ENCODE measurements around the gene HNMT. TPM values are rescaled to one million over a fixed set of nuclear protein-coding genes. Genes with fewer than 3 reads are reported as not detected.
A peak's percentile ranks its signal among the peaks of the same experiment; 100 is the strongest.

HNMT gene
- total and polyA plus RNA-seq, 2 experiments from 2014 or later, result 4.7 to 5.6 TPM

DNA sequence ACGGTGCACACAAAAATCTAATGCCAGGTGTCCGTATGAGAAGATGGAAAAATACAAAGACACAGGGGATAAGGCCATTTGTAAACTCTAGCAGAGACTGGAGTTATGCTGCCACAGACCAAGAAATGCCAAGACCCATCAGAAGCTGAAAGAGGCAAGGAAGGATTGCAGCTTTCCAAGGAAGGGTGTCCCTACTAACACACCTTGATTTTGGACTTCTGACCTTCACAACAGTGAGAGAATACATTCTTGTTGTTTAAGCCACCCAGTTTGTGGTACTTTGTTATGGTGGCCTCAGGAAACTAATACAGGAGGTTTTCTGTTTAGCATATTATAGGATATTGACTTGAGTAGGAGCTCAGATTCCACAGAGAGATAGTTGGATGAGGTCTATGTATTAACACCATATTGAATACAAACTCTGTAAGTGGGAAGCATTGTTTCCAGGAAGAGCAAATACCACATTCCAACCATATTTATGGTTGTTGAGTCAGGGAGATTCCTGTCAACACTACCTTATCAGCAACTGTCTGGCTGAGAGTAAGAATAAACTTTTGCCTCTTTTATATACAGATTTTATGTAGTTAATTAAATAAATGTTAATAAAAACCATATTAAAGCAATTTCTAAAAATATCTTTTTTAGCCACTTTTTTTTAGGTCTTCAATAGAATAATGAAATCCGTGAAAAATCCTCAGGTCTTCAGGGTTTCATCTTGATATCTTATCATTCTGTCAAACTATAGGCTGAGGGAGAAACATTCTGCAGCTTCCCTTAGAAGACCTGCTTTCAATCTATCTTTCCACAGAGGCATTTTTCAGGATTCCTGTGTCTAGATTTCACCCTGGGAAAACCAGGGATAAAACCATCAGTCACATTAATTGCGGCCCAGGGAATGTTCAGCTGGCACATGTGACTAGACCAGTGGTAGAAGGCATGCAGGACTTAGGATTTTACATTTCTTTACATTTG lies 35.4 kb upstream of the HNMT start:
- H3K4me3 ChIP-seq, result no peak overlapping the region
- DNase-seq (ENCODE audit: low read depth in 1 of 2, low spot score in 1 of 2), result peak; percentile 66 to 90
- peaks cover 6% of the 10 kb centered on the region for H3K4me1 ChIP-seq (ENCODE audit: low read depth)
- no peaks in the 10 kb centered on the region for H3K27me3 ChIP-seq
- H3K27ac ChIP-seq, result peak overlapping the region; percentile 96
- TF ChIP-seq, protein P1, sequence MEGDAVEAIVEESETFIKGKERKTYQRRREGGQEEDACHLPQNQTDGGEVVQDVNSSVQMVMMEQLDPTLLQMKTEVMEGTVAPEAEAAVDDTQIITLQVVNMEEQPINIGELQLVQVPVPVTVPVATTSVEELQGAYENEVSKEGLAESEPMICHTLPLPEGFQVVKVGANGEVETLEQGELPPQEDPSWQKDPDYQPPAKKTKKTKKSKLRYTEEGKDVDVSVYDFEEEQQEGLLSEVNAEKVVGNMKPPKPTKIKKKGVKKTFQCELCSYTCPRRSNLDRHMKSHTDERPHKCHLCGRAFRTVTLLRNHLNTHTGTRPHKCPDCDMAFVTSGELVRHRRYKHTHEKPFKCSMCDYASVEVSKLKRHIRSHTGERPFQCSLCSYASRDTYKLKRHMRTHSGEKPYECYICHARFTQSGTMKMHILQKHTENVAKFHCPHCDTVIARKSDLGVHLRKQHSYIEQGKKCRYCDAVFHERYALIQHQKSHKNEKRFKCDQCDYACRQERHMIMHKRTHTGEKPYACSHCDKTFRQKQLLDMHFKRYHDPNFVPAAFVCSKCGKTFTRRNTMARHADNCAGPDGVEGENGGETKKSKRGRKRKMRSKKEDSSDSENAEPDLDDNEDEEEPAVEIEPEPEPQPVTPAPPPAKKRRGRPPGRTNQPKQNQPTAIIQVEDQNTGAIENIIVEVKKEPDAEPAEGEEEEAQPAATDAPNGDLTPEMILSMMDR (IDR thresholded peaks at IDR 0.05; ENCODE audit: low read depth, low read length), result no peak
- no peaks in the 10 kb centered on the region for H3K36me3 ChIP-seq
- H3K9me3 ChIP-seq (ENCODE audit: low read depth), result no peaks in the 10 kb centered on the region

GRCh38 chr2:137929519-137929916 lies 34.8 kb upstream of the HNMT start:
- no peak for DNase-seq (ENCODE audit: low read depth in 1 of 2, low spot score in 1 of 2)
- TF ChIP-seq, protein P1 (IDR thresholded peaks at IDR 0.05; ENCODE audit: low read depth, low read length), result no peak
- peaks cover 6% of the 10 kb centered on the region for H3K4me1 ChIP-seq (ENCODE audit: low read depth)
- peak overlapping the region; percentile 96 for H3K27ac ChIP-seq
- no peaks in the 10 kb centered on the region for H3K27me3 ChIP-seq
- H3K9me3 ChIP-seq (ENCODE audit: low read depth), result no peaks in the 10 kb centered on the region
- H3K36me3 ChIP-seq, result no peaks in the 10 kb centered on the region
- no peak overlapping the region for H3K4me3 ChIP-seq

GRCh38 chr2:137930146-137930545 lies 34.1 kb upstream of the HNMT start:
- H3K4me1 ChIP-seq (ENCODE audit: low read depth), result peaks cover 6% of the 10 kb centered on the region
- no peaks in the 10 kb centered on the region for H3K9me3 ChIP-seq (ENCODE audit: low read depth)
- H3K36me3 ChIP-seq, result no peaks in the 10 kb centered on the region
- no peak overlapping the region for H3K4me3 ChIP-seq
- DNase-seq (ENCODE audit: low read depth in 1 of 2, low spot score in 1 of 2), result no peak
- TF ChIP-seq, protein P1 (IDR thresholded peaks at IDR 0.05; ENCODE audit: low read depth, low read length), result no peak
- peak overlapping the region; percentile 96 for H3K27ac ChIP-seq
- no peaks in the 10 kb centered on the region for H3K27me3 ChIP-seq

DNA sequence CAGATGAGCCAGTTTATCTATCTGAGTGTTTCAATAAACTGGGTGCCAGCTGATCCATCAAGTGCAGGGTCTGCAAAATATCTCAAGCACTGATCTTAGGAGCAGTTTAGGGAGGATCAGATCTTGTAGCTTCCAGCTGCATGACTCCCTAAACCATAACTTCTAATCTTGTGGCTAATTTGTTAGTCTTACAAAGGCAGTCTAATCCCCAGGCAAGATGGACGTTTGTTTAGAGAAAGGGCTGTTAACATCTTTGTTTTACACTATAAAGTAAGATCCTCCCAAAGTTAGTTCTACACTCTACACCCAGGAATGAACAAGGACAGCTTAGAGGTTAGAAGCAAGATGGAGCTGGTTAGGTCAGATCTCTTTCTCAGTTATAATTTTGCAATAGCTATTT lies 28.7 kb upstream of the HNMT start:
- Histone ChIP-seq H3K4me3 (no peak overlapping the region), H3K27me3 (no peaks in the 10 kb centered on the region), H3K27ac (no peak overlapping the region), H3K36me3 (no peaks in the 10 kb centered on the region), H3K9me3 (ENCODE audit: low read depth) (no peaks in the 10 kb centered on the region), H3K4me1 (ENCODE audit: low read depth) (no peaks in the 10 kb centered on the region)
- no peak for DNase-seq (ENCODE audit: low read depth in 1 of 2, low spot score in 1 of 2)
- TF ChIP-seq, protein P1 (IDR thresholded peaks at IDR 0.05; ENCODE audit: low read depth, low read length), result no peak

- no peak overlapping the region for H3K27ac ChIP-seq
- peaks cover 5% of the 10 kb centered on the region for H3K4me1 ChIP-seq (ENCODE audit: low read depth)
- H3K27me3 ChIP-seq, result no peaks in the 10 kb centered on the region
- TF ChIP-seq, protein P1 (IDR thresholded peaks at IDR 0.05; ENCODE audit: low read depth, low read length), result no peak
- H3K9me3 ChIP-seq (ENCODE audit: low read depth), result no peaks in the 10 kb centered on the region
- H3K36me3 ChIP-seq, result no peaks in the 10 kb centered on the region
- DNase-seq (ENCODE audit: low read depth in 1 of 2, low spot score in 1 of 2), result no peak
- no peak overlapping the region for H3K4me3 ChIP-seq
These were observed 27.0 kb upstream of the HNMT start for GRCh38 chr2:137937246-137937645.

Data from cardiac muscle cell (in vitro differentiated cells and primary cell).